SK-N-SH (cell line): ENCODE measurements around the gene RILP. TPM values are rescaled to one million over a fixed set of nuclear protein-coding genes. Genes with fewer than 3 reads are reported as not detected.

Experiments used
- CTCF ChIA-PET: fragments of 300-600, 350-600 bp; formaldehyde crosslinking; extraction: SDS; loops from one replicate; lab custom pipeline; 2021; lab: Yijun Ruan, JAX
- POLR2A ChIA-PET: fragments of 350-600 bp; sonication (Branson Sonifier 250); formaldehyde crosslinking; extraction: SDS; loops from one replicate; lab custom pipeline; 2020; ENCODE audit warnings: antibody characterized with exemption, inconsistent platforms; lab: Yijun Ruan, JAX
- DNase-seq: peaks from one replicate; pipeline ENCODE4 v3.0.0; 2012
- H2AFZ ChIP-seq: fragments of 200-600 bp; sonication (generic); 2 replicates; pipeline ENCODE4 v1.8.1; 2016; ENCODE audit warnings: antibody characterized with exemption, mild to moderate bottlenecking, low read depth
- H3F3A ChIP-seq: fragments of 200-600 bp; sonication (generic); replicated peaks from 2 replicates; pipeline ENCODE3; 2016; ENCODE audit warnings: antibody characterized with exemption, mild to moderate bottlenecking; ENCODE audit not compliant: insufficient read depth
- H3K27ac ChIP-seq, 2 experiments: fragments of 200-500 bp in 1 of 2; fragments of 200-600 bp in 1 of 2; sonication (Bioruptor generic) in 1 of 2; sonication (generic), shearing (Covaris generic) in 1 of 2; 2 replicates each; pipeline versions ENCODE4 v1.5.1 to v1.6.1; 2014 to 2016; ENCODE audit warnings: low read depth in 2 of 2, inconsistent platforms in 1 of 2, low read length in 1 of 2, mild to moderate bottlenecking in 1 of 2, mixed read lengths in 1 of 2
- H3K27me3 ChIP-seq: fragments of 200-600 bp; sonication (generic), shearing (Covaris generic); 2 replicates; pipeline ENCODE4 v1.6.1; 2016; ENCODE audit warnings: mixed run types; ENCODE audit not compliant: insufficient read depth
- H3K36me3 ChIP-seq, 2 experiments: fragments of 200-500 bp in 1 of 2; fragments of 200-600 bp in 1 of 2; sonication (Bioruptor generic) in 1 of 2; sonication (generic) in 1 of 2; replicated peaks in 1 of 2; 2 replicates each; pipeline versions ENCODE3 to v1.5.1; 2014 to 2016; ENCODE audit warnings: low read length in 1 of 2, mild to moderate bottlenecking in 1 of 2; ENCODE audit not compliant: insufficient read depth in 2 of 2, control insufficient read depth in 1 of 2
- H3K4me1 ChIP-seq, 2 experiments: fragments of 200-500 bp in 1 of 2; fragments of 200-600 bp in 1 of 2; sonication (Bioruptor generic) in 1 of 2; sonication (generic), shearing (Covaris generic) in 1 of 2; 2 replicates each; pipeline versions ENCODE4 v1.5.1 to v1.6.1; 2014 to 2016; ENCODE audit warnings: low read depth in 1 of 2, low read length in 1 of 2, mixed run types in 1 of 2; ENCODE audit not compliant: insufficient read depth in 2 of 2, control insufficient read depth in 1 of 2
- H3K4me2 ChIP-seq: fragments of 200-600 bp; sonication (generic), shearing (Covaris generic); 2 replicates; pipeline ENCODE4 v1.6.1; 2017; ENCODE audit warnings: mixed run types
- H3K4me3 ChIP-seq, 2 experiments: fragments of 200-500 bp in 1 of 2; fragments of 200-600 bp in 1 of 2; sonication (Bioruptor generic) in 1 of 2; sonication (generic), shearing (Covaris generic) in 1 of 2; 2 replicates each; pipeline versions ENCODE4 v1.5.1 to v1.8.1; 2014 to 2016; ENCODE audit warnings: low read depth in 2 of 2, inconsistent platforms in 1 of 2, low read length in 1 of 2, mild to moderate bottlenecking in 1 of 2, mixed read lengths in 1 of 2, moderate library complexity in 1 of 2
- H3K79me2 ChIP-seq: fragments of 200-600 bp; sonication (generic); 2 replicates; pipeline ENCODE4 v1.8.1; 2017; ENCODE audit warnings: mild to moderate bottlenecking; ENCODE audit not compliant: insufficient read depth
- H3K9ac ChIP-seq: fragments of 200-600 bp; sonication (generic); 2 replicates; pipeline ENCODE4 v1.6.1; 2017; ENCODE audit warnings: mixed run types
- H3K9me2 ChIP-seq: fragments of 200-600 bp; sonication (generic); 2 replicates; pipeline ENCODE4 v1.6.1; 2017; ENCODE audit warnings: mixed run types
- H3K9me3 ChIP-seq: fragments of 200-600 bp; sonication (generic); 2 replicates; pipeline ENCODE4 v1.6.1; 2017; ENCODE audit warnings: mixed run types, mild to moderate bottlenecking, moderate library complexity
- H4K20me1 ChIP-seq: fragments of 200-600 bp; sonication (generic); 2 replicates; pipeline ENCODE4 v1.6.1; 2017; ENCODE audit warnings: mild to moderate bottlenecking, mixed run types; ENCODE audit not compliant: insufficient read depth
- CTCF ChIP-seq: fragments of 200-600 bp; sonication (generic); IDR thresholded peaks from 2 replicates; pipeline ENCODE4 v1.6.1; 2017; ENCODE audit warnings: antibody characterized with exemption, mild to moderate bottlenecking, moderate library complexity
- EP300 ChIP-seq, 2 experiments: IDR thresholded peaks; 2 replicates each; pipeline versions ENCODE4 v1.4.0 to v1.6.1; 2012; ENCODE audit warnings: borderline replicate concordance in 1 of 2, low read depth in 1 of 2, low read length in 1 of 2
- FOSL2 ChIP-seq: IDR thresholded peaks from 2 replicates; pipeline ENCODE4 v1.4.0; 2012; ENCODE audit warnings: low read depth, mild to moderate bottlenecking, moderate library complexity, borderline replicate concordance
- FOXM1 ChIP-seq: IDR thresholded peaks from 2 replicates; pipeline ENCODE4 v1.4.0; 2012; ENCODE audit warnings: low read depth, mild to moderate bottlenecking
- MAX ChIP-seq: IDR thresholded peaks from 2 replicates; pipeline ENCODE4 v1.4.0; 2012; ENCODE audit warnings: low read depth
- MEF2A ChIP-seq: IDR thresholded peaks from 2 replicates; pipeline ENCODE4 v1.4.0; 2012; ENCODE audit warnings: low read depth, borderline replicate concordance
- MXI1 ChIP-seq: IDR thresholded peaks from 2 replicates; pipeline ENCODE4 v1.6.1; 2012; ENCODE audit warnings: mild to moderate bottlenecking, low read depth, low read length, improper control_type of control experiment
- NFIC ChIP-seq: IDR thresholded peaks from 2 replicates; pipeline ENCODE4 v1.4.0; 2012; ENCODE audit warnings: borderline replicate concordance
- NRF1 ChIP-seq: IDR thresholded peaks from 2 replicates; pipeline ENCODE4 v1.6.1; 2012; ENCODE audit warnings: low read depth, mild to moderate bottlenecking, low read length
- PBX3 ChIP-seq: IDR thresholded peaks from 2 replicates; pipeline ENCODE4; 2012
- POLR2AphosphoS5 ChIP-seq: IDR thresholded peaks from 2 replicates; pipeline ENCODE4 v1.6.1; 2012; ENCODE audit warnings: low read depth, low read length
- RAD21 ChIP-seq: IDR thresholded peaks from 2 replicates; pipeline ENCODE4 v1.6.1; 2012; ENCODE audit warnings: mild to moderate bottlenecking, low read length
- REST ChIP-seq: IDR thresholded peaks from 2 replicates; pipeline ENCODE4 v1.6.1; 2012; ENCODE audit warnings: mild to moderate bottlenecking, low read depth, low read length, moderate library complexity
- RXRA ChIP-seq: IDR thresholded peaks from 2 replicates; pipeline ENCODE4 v1.4.0; 2012; ENCODE audit warnings: low read depth, mild to moderate bottlenecking, borderline replicate concordance
- SIN3A ChIP-seq: IDR thresholded peaks from 2 replicates; pipeline ENCODE4 v1.6.1; 2012; ENCODE audit warnings: low read depth, mild to moderate bottlenecking, low read length, moderate library complexity, borderline replicate concordance
- SMC3 ChIP-seq: IDR thresholded peaks from 2 replicates; pipeline ENCODE4 v1.6.1; 2012; ENCODE audit warnings: low read depth, low read length, improper control_type of control experiment
- TAF1 ChIP-seq: IDR thresholded peaks from 2 replicates; pipeline ENCODE4 v1.6.1; 2012; ENCODE audit warnings: low read depth, mild to moderate bottlenecking, low read length, moderate library complexity, borderline replicate concordance
- TCF12 ChIP-seq: IDR thresholded peaks from 2 replicates; pipeline ENCODE4 v1.4.0; 2012
- WGBS: methylation state at CpG from one replicate; pipeline ENCODE4 v1.1.6; 2017; ENCODE audit warnings: low lambda C conversion rate; 5-methylcytosine and 5-hydroxymethylcytosine counted together
- polyA plus RNA-seq, 3 experiments: library from polyadenylated mRNA; depleted of rRNA; stranded (reverse); fragments of >200 nt; gene quantifications; 2 replicates each; pipeline ENCODE4 v1.2.3, GENCODE V29; 2012

Gene RILP
- polyA plus RNA-seq, 1 of the 3 experiments (the other 2 are of a cell fraction), result 3.8 TPM

- POLR2A ChIA-PET, result no interaction called here
- Histone ChIP-seq H3K36me3 (no peaks in the 10 kb centered on the region), H3K9me2 (no peaks in the 10 kb centered on the region), H3K9me3 (no peaks in the 10 kb centered on the region), H3K79me2 (no peaks in the 10 kb centered on the region), H2AFZ (no peak overlapping the region), H3K9ac (no peak overlapping the region), H4K20me1 (no peaks in the 10 kb centered on the region), H3K27me3 (no peaks in the 10 kb centered on the region), H3K27ac (peak overlapping the region in 1 of 2 experiments; percentile 8; a peak in 1 of 4 replicates), H3K4me2 (no peak overlapping the region), H3K4me3 (no peak overlapping the region), H3F3A (peaks cover 5% of the 10 kb centered on the region), H3K4me1 (peaks cover 13 to 24% of the 10 kb centered on the region in 2 experiments; a peak in 2 of 4 replicates)
- CTCF ChIA-PET, result interaction anchor here (0.9 to 3.5 kb wide), 4 partner anchors 9 to 67 kb away, joined by 3 to 18 read pairs (median 12); partner anchors contain the start of genes RILP and SLC43A2
- WGBS, result 73% methylated on average over 17 of the region's 23 CpGs
- TF ChIP-seq MEF2A (no peak), RXRA (no peak), NFIC (no peak), MXI1 (no peak), REST (no peak), TAF1 (no peak), EP300 (IDR thresholded peaks at IDR 0.05; ENCODE audit: borderline replicate concordance in 1 of 2, low read depth in 1 of 2, low read length in 1 of 2) (no peak), PBX3 (no peak), SMC3 (no peak), FOSL2 (no peak), SIN3A (no peak), TCF12 (no peak), FOXM1 (no peak), RAD21 (no peak), MAX (no peak), NRF1 (no peak), CTCF (no peak), POLR2AphosphoS5 (no peak)
- peak; percentile 28 for DNase-seq
These were observed 9.2 kb downstream of the RILP start for GRCh38 chr17:1640329-1641064.
